SK-N-SH (cell line): ENCODE data around the gene UBLCP1. TPM values are rescaled to one million over a fixed set of nuclear protein-coding genes. Genes with fewer than 3 reads are reported as not detected.

Experiments used
- CTCF ChIA-PET: fragments of 300-600, 350-600 bp; formaldehyde crosslinking; extraction: SDS; loops from one replicate; lab custom pipeline; 2021; lab: Yijun Ruan, JAX
- POLR2A ChIA-PET: fragments of 350-600 bp; sonication (Branson Sonifier 250); formaldehyde crosslinking; extraction: SDS; loops from one replicate; lab custom pipeline; 2020; ENCODE audit warnings: antibody characterized with exemption, inconsistent platforms; lab: Yijun Ruan, JAX
- DNase-seq: peaks from one replicate; pipeline ENCODE4 v3.0.0; 2012
- H2AFZ ChIP-seq: fragments of 200-600 bp; sonication (generic); 2 replicates; pipeline ENCODE4 v1.8.1; 2016; ENCODE audit warnings: antibody characterized with exemption, mild to moderate bottlenecking, low read depth
- H3F3A ChIP-seq: fragments of 200-600 bp; sonication (generic); replicated peaks from 2 replicates; pipeline ENCODE3; 2016; ENCODE audit warnings: antibody characterized with exemption, mild to moderate bottlenecking; ENCODE audit not compliant: insufficient read depth
- H3K27ac ChIP-seq, 2 experiments: fragments of 200-500 bp in 1 of 2; fragments of 200-600 bp in 1 of 2; sonication (Bioruptor generic) in 1 of 2; sonication (generic), shearing (Covaris generic) in 1 of 2; 2 replicates each; pipeline versions ENCODE4 v1.5.1 to v1.6.1; 2014 to 2016; ENCODE audit warnings: low read depth in 2 of 2, inconsistent platforms in 1 of 2, low read length in 1 of 2, mild to moderate bottlenecking in 1 of 2, mixed read lengths in 1 of 2
- H3K27me3 ChIP-seq: fragments of 200-600 bp; sonication (generic), shearing (Covaris generic); 2 replicates; pipeline ENCODE4 v1.6.1; 2016; ENCODE audit warnings: mixed run types; ENCODE audit not compliant: insufficient read depth
- H3K36me3 ChIP-seq, 2 experiments: fragments of 200-500 bp in 1 of 2; fragments of 200-600 bp in 1 of 2; sonication (Bioruptor generic) in 1 of 2; sonication (generic) in 1 of 2; replicated peaks in 1 of 2; 2 replicates each; pipeline versions ENCODE3 to v1.5.1; 2014 to 2016; ENCODE audit warnings: low read length in 1 of 2, mild to moderate bottlenecking in 1 of 2; ENCODE audit not compliant: insufficient read depth in 2 of 2, control insufficient read depth in 1 of 2
- H3K4me1 ChIP-seq, 2 experiments: fragments of 200-500 bp in 1 of 2; fragments of 200-600 bp in 1 of 2; sonication (Bioruptor generic) in 1 of 2; sonication (generic), shearing (Covaris generic) in 1 of 2; 2 replicates each; pipeline versions ENCODE4 v1.5.1 to v1.6.1; 2014 to 2016; ENCODE audit warnings: low read depth in 1 of 2, low read length in 1 of 2, mixed run types in 1 of 2; ENCODE audit not compliant: insufficient read depth in 2 of 2, control insufficient read depth in 1 of 2
- H3K4me2 ChIP-seq: fragments of 200-600 bp; sonication (generic), shearing (Covaris generic); 2 replicates; pipeline ENCODE4 v1.6.1; 2017; ENCODE audit warnings: mixed run types
- H3K4me3 ChIP-seq, 2 experiments: fragments of 200-500 bp in 1 of 2; fragments of 200-600 bp in 1 of 2; sonication (Bioruptor generic) in 1 of 2; sonication (generic), shearing (Covaris generic) in 1 of 2; 2 replicates each; pipeline versions ENCODE4 v1.5.1 to v1.8.1; 2014 to 2016; ENCODE audit warnings: low read depth in 2 of 2, inconsistent platforms in 1 of 2, low read length in 1 of 2, mild to moderate bottlenecking in 1 of 2, mixed read lengths in 1 of 2, moderate library complexity in 1 of 2
- H3K79me2 ChIP-seq: fragments of 200-600 bp; sonication (generic); 2 replicates; pipeline ENCODE4 v1.8.1; 2017; ENCODE audit warnings: mild to moderate bottlenecking; ENCODE audit not compliant: insufficient read depth
- H3K9ac ChIP-seq: fragments of 200-600 bp; sonication (generic); 2 replicates; pipeline ENCODE4 v1.6.1; 2017; ENCODE audit warnings: mixed run types
- H3K9me2 ChIP-seq: fragments of 200-600 bp; sonication (generic); 2 replicates; pipeline ENCODE4 v1.6.1; 2017; ENCODE audit warnings: mixed run types
- H3K9me3 ChIP-seq: fragments of 200-600 bp; sonication (generic); 2 replicates; pipeline ENCODE4 v1.6.1; 2017; ENCODE audit warnings: mixed run types, mild to moderate bottlenecking, moderate library complexity
- H4K20me1 ChIP-seq: fragments of 200-600 bp; sonication (generic); 2 replicates; pipeline ENCODE4 v1.6.1; 2017; ENCODE audit warnings: mild to moderate bottlenecking, mixed run types; ENCODE audit not compliant: insufficient read depth
- EP300 ChIP-seq, 2 experiments: IDR thresholded peaks; 2 replicates each; pipeline versions ENCODE4 v1.4.0 to v1.6.1; 2012; ENCODE audit warnings: borderline replicate concordance in 1 of 2, low read depth in 1 of 2, low read length in 1 of 2
- FOSL2 ChIP-seq: IDR thresholded peaks from 2 replicates; pipeline ENCODE4 v1.4.0; 2012; ENCODE audit warnings: low read depth, mild to moderate bottlenecking, moderate library complexity, borderline replicate concordance
- FOXM1 ChIP-seq: IDR thresholded peaks from 2 replicates; pipeline ENCODE4 v1.4.0; 2012; ENCODE audit warnings: low read depth, mild to moderate bottlenecking
- JUND ChIP-seq: IDR thresholded peaks from 2 replicates; pipeline ENCODE4 v1.4.0; 2012
- MEF2A ChIP-seq: IDR thresholded peaks from 2 replicates; pipeline ENCODE4 v1.4.0; 2012; ENCODE audit warnings: low read depth, borderline replicate concordance
- MXI1 ChIP-seq: IDR thresholded peaks from 2 replicates; pipeline ENCODE4 v1.6.1; 2012; ENCODE audit warnings: mild to moderate bottlenecking, low read depth, low read length, improper control_type of control experiment
- NRF1 ChIP-seq: IDR thresholded peaks from 2 replicates; pipeline ENCODE4 v1.6.1; 2012; ENCODE audit warnings: low read depth, mild to moderate bottlenecking, low read length
- POLR2AphosphoS5 ChIP-seq: IDR thresholded peaks from 2 replicates; pipeline ENCODE4 v1.6.1; 2012; ENCODE audit warnings: low read depth, low read length
- RCOR1 ChIP-seq: fragments of 150-350 bp; IDR thresholded peaks from 2 replicates; pipeline ENCODE4 v1.6.1; 2017; ENCODE audit warnings: antibody characterized with exemption, low read length
- REST ChIP-seq: IDR thresholded peaks from 2 replicates; pipeline ENCODE4 v1.6.1; 2012; ENCODE audit warnings: mild to moderate bottlenecking, low read depth, low read length, moderate library complexity
- RXRA ChIP-seq: IDR thresholded peaks from 2 replicates; pipeline ENCODE4 v1.4.0; 2012; ENCODE audit warnings: low read depth, mild to moderate bottlenecking, borderline replicate concordance
- SMC3 ChIP-seq: IDR thresholded peaks from 2 replicates; pipeline ENCODE4 v1.6.1; 2012; ENCODE audit warnings: low read depth, low read length, improper control_type of control experiment
- TAF1 ChIP-seq: IDR thresholded peaks from 2 replicates; pipeline ENCODE4 v1.6.1; 2012; ENCODE audit warnings: low read depth, mild to moderate bottlenecking, low read length, moderate library complexity, borderline replicate concordance
- TEAD4 ChIP-seq: IDR thresholded peaks from 2 replicates; pipeline ENCODE4 v1.4.0; 2012; ENCODE audit warnings: mild to moderate bottlenecking, borderline replicate concordance; ENCODE audit not compliant: insufficient read depth
- YY1 ChIP-seq: IDR thresholded peaks from 2 replicates; pipeline ENCODE4 v1.4.0; 2012; ENCODE audit warnings: low read depth, mild to moderate bottlenecking
- WGBS: methylation state at CpG from one replicate; pipeline ENCODE4 v1.1.6; 2017; ENCODE audit warnings: low lambda C conversion rate; 5-methylcytosine and 5-hydroxymethylcytosine counted together
- polyA plus RNA-seq, 3 experiments: library from polyadenylated mRNA; depleted of rRNA; stranded (reverse); fragments of >200 nt; gene quantifications; 2 replicates each; pipeline ENCODE4 v1.2.3, GENCODE V29; 2012
- TF ChIP-seq, protein P1 (sequence below): IDR thresholded peaks from 2 replicates; pipeline ENCODE4; 2012
- TF ChIP-seq, protein P2 (sequence below): fragments of 200-600 bp; sonication (generic); IDR thresholded peaks from 2 replicates; pipeline ENCODE4 v1.6.1; 2017; ENCODE audit warnings: antibody characterized with exemption, mild to moderate bottlenecking, moderate library complexity

Gene UBLCP1
- polyA plus RNA-seq, 1 of the 3 experiments (the other 2 are of a cell fraction), result 13.8 TPM

GRCh38 chr5:159240301-159240870 is 22.7 kb upstream of the UBLCP1 start:
- ChIA-PET CTCF (no interaction called here), POLR2A (no interaction called here)
- 49% methylated on average over 4 of the region's 4 CpGs for WGBS
- no peak overlapping the region for H2AFZ ChIP-seq
- H3K9me2 ChIP-seq, result no peaks in the 10 kb centered on the region
- no peaks in the 10 kb centered on the region for H4K20me1 ChIP-seq
- no peak overlapping the region for H3K9ac ChIP-seq
- H3K9me3 ChIP-seq, result no peaks in the 10 kb centered on the region
- H3K4me3 ChIP-seq, result no peak overlapping the region
- no peak overlapping the region for H3K27ac ChIP-seq
- no peaks in the 10 kb centered on the region for H3K27me3 ChIP-seq
- no peaks in the 10 kb centered on the region for H3K36me3 ChIP-seq
- peak overlapping the region; percentile 3; the same call in 1 of the 2 replicates for H3K4me2 ChIP-seq
- DNase-seq, result no peak
- H3K4me1 ChIP-seq, result no peaks in the 10 kb centered on the region; a peak in 1 of 4 replicates
- H3K79me2 ChIP-seq, result no peaks in the 10 kb centered on the region
- TF ChIP-seq, protein P1, sequence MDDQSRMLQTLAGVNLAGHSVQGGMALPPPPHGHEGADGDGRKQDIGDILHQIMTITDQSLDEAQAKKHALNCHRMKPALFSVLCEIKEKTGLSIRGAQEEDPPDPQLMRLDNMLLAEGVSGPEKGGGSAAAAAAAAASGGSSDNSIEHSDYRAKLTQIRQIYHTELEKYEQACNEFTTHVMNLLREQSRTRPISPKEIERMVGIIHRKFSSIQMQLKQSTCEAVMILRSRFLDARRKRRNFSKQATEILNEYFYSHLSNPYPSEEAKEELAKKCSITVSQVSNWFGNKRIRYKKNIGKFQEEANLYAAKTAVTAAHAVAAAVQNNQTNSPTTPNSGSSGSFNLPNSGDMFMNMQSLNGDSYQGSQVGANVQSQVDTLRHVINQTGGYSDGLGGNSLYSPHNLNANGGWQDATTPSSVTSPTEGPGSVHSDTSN, result peak; percentile 44
- TF ChIP-seq, protein P2, sequence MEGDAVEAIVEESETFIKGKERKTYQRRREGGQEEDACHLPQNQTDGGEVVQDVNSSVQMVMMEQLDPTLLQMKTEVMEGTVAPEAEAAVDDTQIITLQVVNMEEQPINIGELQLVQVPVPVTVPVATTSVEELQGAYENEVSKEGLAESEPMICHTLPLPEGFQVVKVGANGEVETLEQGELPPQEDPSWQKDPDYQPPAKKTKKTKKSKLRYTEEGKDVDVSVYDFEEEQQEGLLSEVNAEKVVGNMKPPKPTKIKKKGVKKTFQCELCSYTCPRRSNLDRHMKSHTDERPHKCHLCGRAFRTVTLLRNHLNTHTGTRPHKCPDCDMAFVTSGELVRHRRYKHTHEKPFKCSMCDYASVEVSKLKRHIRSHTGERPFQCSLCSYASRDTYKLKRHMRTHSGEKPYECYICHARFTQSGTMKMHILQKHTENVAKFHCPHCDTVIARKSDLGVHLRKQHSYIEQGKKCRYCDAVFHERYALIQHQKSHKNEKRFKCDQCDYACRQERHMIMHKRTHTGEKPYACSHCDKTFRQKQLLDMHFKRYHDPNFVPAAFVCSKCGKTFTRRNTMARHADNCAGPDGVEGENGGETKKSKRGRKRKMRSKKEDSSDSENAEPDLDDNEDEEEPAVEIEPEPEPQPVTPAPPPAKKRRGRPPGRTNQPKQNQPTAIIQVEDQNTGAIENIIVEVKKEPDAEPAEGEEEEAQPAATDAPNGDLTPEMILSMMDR, result no peak
- TF ChIP-seq FOSL2, result peak; percentile 58; the same call in 1 of the 2 replicates
- peak; percentile 49; the same call in 1 of the 2 replicates for TF ChIP-seq JUND
- TF ChIP-seq RXRA, result 0 out of 2 replicates have a peak, but pooled peaks have one; percentile 10
- no peaks in the 10 kb centered on the region for H3F3A ChIP-seq

DNA sequence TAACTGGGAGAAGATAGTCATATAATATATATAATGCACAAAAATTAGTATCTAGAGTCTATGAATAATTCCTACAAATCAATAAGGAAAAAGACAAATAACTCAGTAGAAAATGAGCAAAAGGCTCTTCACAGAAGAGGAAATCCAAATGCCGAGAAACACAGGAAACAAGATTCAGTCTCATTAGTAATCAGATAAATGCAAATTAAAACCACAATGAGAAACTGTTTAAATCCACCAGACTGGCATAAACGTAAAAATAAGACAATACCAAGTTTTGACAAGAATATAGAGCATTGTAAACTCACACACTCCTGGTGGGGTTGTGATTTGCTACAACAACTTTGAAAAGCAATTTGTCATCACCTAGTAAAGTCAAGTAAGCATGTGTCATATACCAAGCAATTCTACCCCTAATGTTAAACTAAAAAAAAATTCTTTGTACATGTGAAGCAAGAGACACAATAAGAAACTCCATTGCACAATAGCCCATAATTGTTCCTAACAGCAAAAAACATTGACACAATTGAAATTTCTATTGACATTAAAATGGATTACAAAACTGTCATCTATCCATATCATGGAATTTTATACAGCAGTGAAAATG is 21.0 kb upstream of the UBLCP1 start:
- POLR2A ChIA-PET, result no interaction called here
- Histone ChIP-seq H3K4me1 (no peaks in the 10 kb centered on the region; a peak in 1 of 4 replicates), H2AFZ (no peak overlapping the region), H3K9me3 (no peaks in the 10 kb centered on the region)
- 61% methylated on average over 2 of the region's 2 CpGs for WGBS
- TF ChIP-seq REST (no peak), MXI1 (no peak), FOXM1 (no peak), POLR2AphosphoS5 (no peak), RCOR1 (no peak), FOSL2 (no peak), JUND (no peak), EP300 (IDR thresholded peaks at IDR 0.05; ENCODE audit: borderline replicate concordance in 1 of 2, low read depth in 1 of 2, low read length in 1 of 2) (no peak), TAF1 (no peak), MEF2A (no peak), YY1 (no peak), NRF1 (no peak), SMC3 (no peak), TEAD4 (no peak)
- TF ChIP-seq, all 33 proteins: peak for 0
- no peaks in the 10 kb centered on the region for H3K79me2 ChIP-seq
- no peaks in the 10 kb centered on the region for H3F3A ChIP-seq
- no peaks in the 10 kb centered on the region for H3K9me2 ChIP-seq
- H3K27me3 ChIP-seq, result no peaks in the 10 kb centered on the region
- no peak for DNase-seq
- no peak overlapping the region for H3K9ac ChIP-seq
- no peak overlapping the region for H3K4me3 ChIP-seq
- H3K4me2 ChIP-seq, result no peak overlapping the region
- H4K20me1 ChIP-seq, result no peaks in the 10 kb centered on the region
- H3K27ac ChIP-seq, result no peak overlapping the region
- CTCF ChIA-PET, result interaction anchor here (0.7 to 0.9 kb wide), 2 partner anchors 14 to 85 kb away, joined by 3 read pairs; no protein-coding TSS in a partner anchor
- no peaks in the 10 kb centered on the region for H3K36me3 ChIP-seq
